Karpas-422 (cell line): ENCODE measurements around the gene NELFE. TPM values are rescaled to one million over a fixed set of nuclear protein-coding genes. Genes with fewer than 3 reads are reported as not detected.

Experiments used
- DNase-seq: peaks from one replicate; pipeline ENCODE4 v3.0.0-alpha.2; 2015
- H2AFZ ChIP-seq: fragments of 200-600 bp; sonication (generic); 2 replicates; pipeline ENCODE4 v1.6.1; 2014; ENCODE audit warnings: antibody characterized with exemption, low read length, mixed read lengths
- H3K27ac ChIP-seq: fragments of 200-600 bp; sonication (generic); 2 replicates; pipeline ENCODE4 v1.5.1; 2014; ENCODE audit warnings: mild to moderate bottlenecking, low read length, moderate library complexity
- H3K27me3 ChIP-seq: fragments of 200-600 bp; sonication (generic); 2 replicates; pipeline ENCODE4 v1.6.1; 2014; ENCODE audit warnings: low read length, mixed read lengths
- H3K36me3 ChIP-seq: fragments of 200-600 bp; sonication (generic); 2 replicates; pipeline ENCODE4 v1.6.1; 2014; ENCODE audit warnings: low read length, mixed read lengths; ENCODE audit not compliant: insufficient read depth
- H3K4me1 ChIP-seq: fragments of 200-600 bp; sonication (generic); 2 replicates; pipeline ENCODE4 v1.6.1; 2014; ENCODE audit warnings: mild to moderate bottlenecking, low read length, mixed read lengths
- H3K4me2 ChIP-seq: fragments of 200-600 bp; sonication (generic); 2 replicates; pipeline ENCODE4 v1.6.1; 2014; ENCODE audit warnings: low read length, low read depth, mild to moderate bottlenecking; ENCODE audit not compliant: poor library complexity, severe bottlenecking
- H3K4me3 ChIP-seq: fragments of 200-600 bp; sonication (generic); 2 replicates; pipeline ENCODE4 v1.5.1; 2014; ENCODE audit warnings: mild to moderate bottlenecking, antibody characterized with exemption, low read length, mixed read lengths
- H3K79me2 ChIP-seq: fragments of 200-600 bp; sonication (generic); 2 replicates; pipeline ENCODE4 v1.6.1; 2014; ENCODE audit warnings: mild to moderate bottlenecking, low read length, mixed read lengths
- H3K9ac ChIP-seq: fragments of 200-600 bp; sonication (generic); 2 replicates; pipeline ENCODE4 v1.6.0; 2014; ENCODE audit warnings: low read length
- H3K9me2 ChIP-seq: fragments of 200-600 bp; sonication (generic), shearing (Covaris generic); replicated peaks from 2 replicates; pipeline ENCODE4 v1.6.0; 2014; ENCODE audit warnings: mild to moderate bottlenecking, low read length, moderate library complexity; ENCODE audit not compliant: insufficient read depth
- H3K9me3 ChIP-seq: fragments of 300-700, 200-600 bp; sonication (generic); 2 replicates; pipeline ENCODE4 v1.6.1; 2014; ENCODE audit warnings: low read length, mixed read lengths
- H4K20me1 ChIP-seq: fragments of 200-600 bp; sonication (generic); 2 replicates; pipeline ENCODE4 v1.6.1; 2014; ENCODE audit warnings: mild to moderate bottlenecking, antibody characterized with exemption, low read length, low read depth; ENCODE audit not compliant: insufficient read depth
- total RNA-seq: library from RNA; depleted of rRNA; stranded (reverse); fragments of >200 nt; shearing (Covaris generic); gene quantifications from 2 replicates; pipeline ENCODE4 v1.2.3, GENCODE V29; 2014; ENCODE audit warnings: low replicate concordance

The NELFE gene
- total RNA-seq, 1 experiment from 2014 or later: 56.3 TPM

DNA sequence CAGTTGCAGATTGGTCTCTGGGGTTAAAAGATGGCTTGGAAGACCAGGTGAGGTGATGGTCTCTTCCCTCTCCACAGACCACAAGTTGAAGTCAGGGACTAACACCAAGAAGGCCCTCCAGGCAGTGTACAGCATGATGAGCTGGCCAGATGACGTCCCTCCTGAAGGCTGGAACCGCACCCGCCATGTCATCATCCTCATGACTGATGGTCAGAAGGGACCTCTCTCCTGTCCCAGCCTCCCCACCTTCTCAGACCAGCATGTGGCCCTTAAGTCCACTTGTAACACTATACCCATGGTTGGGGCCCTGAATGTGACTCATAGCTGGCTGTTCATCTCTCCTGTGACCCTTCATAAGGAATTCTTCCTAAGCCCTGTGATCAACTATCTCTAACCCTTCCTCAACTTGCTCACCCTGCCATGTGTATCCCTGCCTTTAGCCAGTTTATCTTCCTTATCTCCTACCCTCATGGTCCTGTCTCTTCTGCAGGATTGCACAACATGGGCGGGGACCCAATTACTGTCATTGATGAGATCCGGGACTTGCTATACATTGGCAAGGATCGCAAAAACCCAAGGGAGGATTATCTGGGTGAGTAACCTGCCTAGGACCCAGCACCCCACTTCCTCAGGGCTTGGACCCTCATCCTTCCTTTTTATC, 9.9 kb downstream of the NELFE start:
- Histone ChIP-seq H3K4me1 (no peaks in the 10 kb centered on the region), H4K20me1 (no peaks in the 10 kb centered on the region), H2AFZ (no peak overlapping the region), H3K27ac (no peak overlapping the region), H3K4me3 (no peak overlapping the region), H3K36me3 (0 out of 2 replicates have a peak, but pooled peaks cover 10% of the 10 kb centered on the region), H3K27me3 (no peaks in the 10 kb centered on the region), H3K9me3 (no peaks in the 10 kb centered on the region), H3K79me2 (no peaks in the 10 kb centered on the region), H3K4me2 (no peak overlapping the region), H3K9ac (no peak overlapping the region), H3K9me2 (no peaks in the 10 kb centered on the region)
- peak; percentile 40 for DNase-seq

DNA sequence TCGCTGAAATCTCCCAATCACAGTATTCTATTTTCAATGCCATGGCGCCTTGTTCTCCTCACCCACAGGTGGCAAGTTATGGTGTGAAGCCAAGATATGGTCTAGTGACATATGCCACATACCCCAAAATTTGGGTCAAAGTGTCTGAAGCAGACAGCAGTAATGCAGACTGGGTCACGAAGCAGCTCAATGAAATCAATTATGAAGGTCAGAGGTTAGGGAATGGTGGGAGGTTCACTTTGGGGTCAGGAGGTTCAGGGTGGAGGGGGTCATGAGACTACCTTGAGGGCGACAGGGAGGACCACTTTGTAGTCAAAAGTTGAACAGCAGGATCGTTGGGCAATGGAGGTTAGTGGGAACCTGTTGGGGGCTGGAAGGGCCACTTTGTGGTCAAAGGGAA, 10.5 kb downstream of the NELFE start:
- Histone ChIP-seq H4K20me1 (no peaks in the 10 kb centered on the region), H3K4me1 (no peaks in the 10 kb centered on the region), H3K9me2 (no peaks in the 10 kb centered on the region), H3K9ac (no peak overlapping the region), H2AFZ (no peak overlapping the region), H3K4me3 (no peak overlapping the region), H3K9me3 (no peaks in the 10 kb centered on the region), H3K27ac (no peak overlapping the region), H3K4me2 (no peak overlapping the region), H3K27me3 (no peaks in the 10 kb centered on the region), H3K79me2 (no peaks in the 10 kb centered on the region), H3K36me3 (0 out of 2 replicates have a peak, but pooled peaks cover 10% of the 10 kb centered on the region)
- no peak for DNase-seq

DNA sequence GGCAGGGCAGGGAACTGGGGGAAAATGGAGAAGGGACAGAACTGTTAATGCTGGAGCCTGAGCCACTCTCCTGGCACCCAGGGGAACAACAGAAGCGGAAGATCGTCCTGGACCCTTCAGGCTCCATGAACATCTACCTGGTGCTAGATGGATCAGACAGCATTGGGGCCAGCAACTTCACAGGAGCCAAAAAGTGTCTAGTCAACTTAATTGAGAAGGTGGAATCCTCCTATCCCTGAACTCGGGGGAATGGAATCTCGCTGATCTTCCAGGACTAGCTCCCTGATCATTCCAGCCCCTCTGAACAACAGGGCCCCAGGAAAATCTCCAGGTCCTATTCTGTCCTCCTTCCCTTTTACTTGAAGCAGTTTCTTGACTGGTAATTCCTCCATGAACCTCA, 10.9 kb downstream of the NELFE start:
- peak; percentile 43 for DNase-seq

DNA sequence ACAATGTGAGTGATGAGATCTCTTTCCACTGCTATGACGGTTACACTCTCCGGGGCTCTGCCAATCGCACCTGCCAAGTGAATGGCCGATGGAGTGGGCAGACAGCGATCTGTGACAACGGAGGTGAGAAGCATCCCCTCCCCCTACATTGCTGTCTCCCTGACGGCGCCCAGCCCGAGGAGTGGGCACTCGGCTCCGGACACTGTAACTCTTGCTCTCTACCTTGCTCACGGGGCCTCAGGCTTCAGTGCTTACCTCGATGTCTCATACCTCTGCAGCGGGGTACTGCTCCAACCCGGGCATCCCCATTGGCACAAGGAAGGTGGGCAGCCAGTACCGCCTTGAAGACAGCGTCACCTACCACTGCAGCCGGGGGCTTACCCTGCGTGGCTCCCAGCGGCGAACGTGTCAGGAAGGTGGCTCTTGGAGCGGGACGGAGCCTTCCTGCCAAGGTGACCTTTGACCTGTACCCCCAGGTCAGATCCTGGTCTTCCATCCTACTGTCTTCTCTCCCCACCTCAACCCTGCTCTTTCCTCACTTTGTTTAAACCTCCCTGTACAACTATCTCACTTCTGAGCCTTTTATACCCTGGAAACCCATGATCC, 11.6 kb downstream of the NELFE start:
- no peak overlapping the region for H3K4me3 ChIP-seq
- no peaks in the 10 kb centered on the region for H3K79me2 ChIP-seq
- H3K4me2 ChIP-seq: no peak overlapping the region
- no peak overlapping the region for H3K9ac ChIP-seq
- no peaks in the 10 kb centered on the region for H3K4me1 ChIP-seq
- no peak overlapping the region for H2AFZ ChIP-seq
- 0 out of 2 replicates have a peak, but pooled peaks cover 10% of the 10 kb centered on the region for H3K36me3 ChIP-seq
- no peaks in the 10 kb centered on the region for H4K20me1 ChIP-seq
- no peaks in the 10 kb centered on the region for H3K27me3 ChIP-seq
- H3K27ac ChIP-seq: no peak overlapping the region
- no peaks in the 10 kb centered on the region for H3K9me3 ChIP-seq
- DNase-seq: no peak
- H3K9me2 ChIP-seq: no peaks in the 10 kb centered on the region

More for the DNA sequence above, 10.9 kb downstream of the NELFE start:
- Histone ChIP-seq H3K4me3 (no peak overlapping the region), H3K4me1 (no peaks in the 10 kb centered on the region), H3K9me2 (no peaks in the 10 kb centered on the region), H3K27ac (no peak overlapping the region), H3K9ac (no peak overlapping the region), H3K27me3 (no peaks in the 10 kb centered on the region), H3K79me2 (no peaks in the 10 kb centered on the region), H2AFZ (no peak overlapping the region), H3K36me3 (0 out of 2 replicates have a peak, but pooled peaks cover 10% of the 10 kb centered on the region), H4K20me1 (no peaks in the 10 kb centered on the region), H3K4me2 (no peak overlapping the region), H3K9me3 (no peaks in the 10 kb centered on the region)

DNA sequence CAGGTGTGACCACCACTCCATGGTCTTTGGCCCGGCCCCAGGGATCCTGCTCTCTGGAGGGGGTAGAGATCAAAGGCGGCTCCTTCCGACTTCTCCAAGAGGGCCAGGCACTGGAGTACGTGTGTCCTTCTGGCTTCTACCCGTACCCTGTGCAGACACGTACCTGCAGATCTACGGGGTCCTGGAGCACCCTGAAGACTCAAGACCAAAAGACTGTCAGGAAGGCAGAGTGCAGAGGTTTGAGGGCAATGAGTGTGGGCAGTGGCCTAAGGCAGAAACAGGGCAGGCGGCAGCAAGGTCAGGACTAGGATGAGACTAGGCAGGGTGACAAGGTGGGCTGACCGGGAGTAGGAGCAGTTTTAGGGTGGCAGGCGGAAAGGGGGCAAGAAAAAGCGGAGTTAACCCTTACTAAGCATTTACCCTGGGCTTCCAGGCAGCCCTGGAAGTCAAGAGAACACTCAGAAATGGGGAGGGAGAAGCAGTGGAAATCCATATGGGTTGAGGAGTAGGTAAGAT, 12.3 kb downstream of the NELFE start:
- Histone ChIP-seq H3K27me3 (no peaks in the 10 kb centered on the region), H4K20me1 (no peaks in the 10 kb centered on the region), H3K9ac (no peak overlapping the region), H3K4me3 (no peak overlapping the region), H3K4me2 (no peak overlapping the region), H3K27ac (no peak overlapping the region), H3K4me1 (no peaks in the 10 kb centered on the region), H2AFZ (no peak overlapping the region), H3K36me3 (0 out of 2 replicates have a peak, but pooled peaks cover 3% of the 10 kb centered on the region), H3K9me3 (no peaks in the 10 kb centered on the region), H3K79me2 (no peaks in the 10 kb centered on the region), H3K9me2 (no peaks in the 10 kb centered on the region)
- no peak for DNase-seq

DNA sequence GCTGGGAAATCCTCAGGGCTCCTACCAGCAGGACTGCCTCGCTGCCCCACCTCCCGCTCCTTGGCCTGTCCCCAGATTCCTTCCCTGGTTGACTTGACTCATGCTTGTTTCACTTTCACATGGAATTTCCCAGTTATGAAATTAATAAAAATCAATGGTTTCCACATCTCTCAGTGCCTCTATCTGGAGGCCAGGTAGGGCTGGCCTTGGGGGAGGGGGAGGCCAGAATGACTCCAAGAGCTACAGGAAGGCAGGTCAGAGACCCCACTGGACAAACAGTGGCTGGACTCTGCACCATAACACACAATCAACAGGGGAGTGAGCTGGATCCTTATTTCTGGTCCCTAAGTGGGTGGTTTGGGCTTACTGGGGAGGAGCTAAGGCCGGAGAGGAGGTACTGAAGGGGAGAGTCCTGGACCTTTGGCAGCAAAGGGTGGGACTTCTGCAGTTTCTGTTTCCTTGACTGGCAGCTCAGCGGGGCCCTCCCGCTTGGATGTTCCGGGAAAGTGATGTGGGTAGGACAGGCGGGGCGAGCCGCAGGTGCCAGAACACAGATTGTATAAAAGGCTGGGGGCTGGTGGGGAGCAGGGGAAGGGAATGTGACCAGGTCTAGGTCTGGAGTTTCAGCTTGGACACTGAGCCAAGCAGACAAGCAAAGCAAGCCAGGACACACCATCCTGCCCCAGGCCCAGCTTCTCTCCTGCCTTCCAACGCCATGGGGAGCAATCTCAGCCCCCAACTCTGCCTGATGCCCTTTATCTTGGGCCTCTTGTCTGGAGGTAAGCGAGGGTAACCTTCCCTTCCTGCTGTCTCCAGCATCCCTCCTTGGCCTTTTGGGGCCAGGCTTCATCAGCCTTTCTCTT, 13.0 kb downstream of the NELFE start, which contains the start of gene CFB:
TSS of gene CFB (plus strand) at position 589 of the 863 bp plus-strand sequence. CDS start at position 716, 127 bp downstream.
- Histone ChIP-seq H3K27ac (no peak within 1 kb of the TSS), H3K79me2 (no peaks in the 10 kb centered on the region), H3K9me2 (no peaks in the 10 kb centered on the region), H3K4me2 (no peak within 1 kb of the TSS), H3K27me3 (no peaks in the 10 kb centered on the region), H2AFZ (no peak within 1 kb of the TSS), H3K4me1 (no peaks in the 10 kb centered on the region), H3K4me3 (no peak within 1 kb of the TSS), H3K9me3 (no peaks in the 10 kb centered on the region), H4K20me1 (no peaks in the 10 kb centered on the region), H3K36me3 (no peaks in the 10 kb centered on the region), H3K9ac (no peak within 1 kb of the TSS)
- DNase-seq: no peak

DNA sequence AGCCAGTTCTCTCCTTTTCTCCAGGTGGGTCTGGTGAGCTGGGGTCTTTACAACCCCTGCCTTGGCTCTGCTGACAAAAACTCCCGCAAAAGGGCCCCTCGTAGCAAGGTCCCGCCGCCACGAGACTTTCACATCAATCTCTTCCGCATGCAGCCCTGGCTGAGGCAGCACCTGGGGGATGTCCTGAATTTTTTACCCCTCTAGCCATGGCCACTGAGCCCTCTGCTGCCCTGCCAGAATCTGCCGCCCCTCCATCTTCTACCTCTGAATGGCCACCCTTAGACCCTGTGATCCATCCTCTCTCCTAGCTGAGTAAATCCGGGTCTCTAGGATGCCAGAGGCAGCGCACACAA, 13.6 kb downstream of the NELFE start:
- Histone ChIP-seq H3K27ac (no peak overlapping the region), H3K4me3 (no peak overlapping the region), H3K4me2 (no peak overlapping the region), H3K4me1 (peaks cover 3% of the 10 kb centered on the region; the same call in 1 of the 2 replicates), H4K20me1 (no peaks in the 10 kb centered on the region), H3K9me3 (no peaks in the 10 kb centered on the region), H3K9me2 (no peaks in the 10 kb centered on the region), H3K9ac (no peak overlapping the region), H3K36me3 (no peaks in the 10 kb centered on the region), H3K79me2 (no peaks in the 10 kb centered on the region), H3K27me3 (no peaks in the 10 kb centered on the region), H2AFZ (no peak overlapping the region)
- no peak for DNase-seq

DNA sequence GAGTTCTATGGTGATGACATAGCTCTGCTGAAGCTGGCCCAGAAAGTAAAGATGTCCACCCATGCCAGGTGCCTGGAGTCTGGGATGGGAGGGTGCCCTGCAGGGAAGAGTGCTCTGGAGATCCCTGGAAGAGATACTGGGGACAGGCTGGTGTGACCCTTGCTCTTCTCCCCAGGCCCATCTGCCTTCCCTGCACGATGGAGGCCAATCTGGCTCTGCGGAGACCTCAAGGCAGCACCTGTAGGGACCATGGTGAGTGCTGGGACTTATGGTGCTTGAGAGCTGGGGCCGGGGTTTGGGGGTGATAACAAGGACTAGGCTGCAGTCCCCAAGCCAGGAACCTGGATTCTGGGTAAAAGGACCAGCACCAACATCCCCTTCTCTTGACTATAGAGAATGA, 15.0 kb downstream of the NELFE start:
- no peak overlapping the region for H3K27ac ChIP-seq
- H3K4me1 ChIP-seq: peaks cover 4% of the 10 kb centered on the region; the same call in 1 of the 2 replicates
- no peaks in the 10 kb centered on the region for H3K9me3 ChIP-seq
- DNase-seq: no peak
- no peak overlapping the region for H3K4me3 ChIP-seq
- H3K36me3 ChIP-seq: no peaks in the 10 kb centered on the region
- H3K9me2 ChIP-seq: no peaks in the 10 kb centered on the region
- H3K27me3 ChIP-seq: no peaks in the 10 kb centered on the region
- H3K9ac ChIP-seq: no peak overlapping the region
- H4K20me1 ChIP-seq: no peaks in the 10 kb centered on the region
- no peak overlapping the region for H2AFZ ChIP-seq
- no peak overlapping the region for H3K4me2 ChIP-seq
- H3K79me2 ChIP-seq: no peaks in the 10 kb centered on the region
